ENCODE measurements around the gene FGD6.

GRCh38 chr12:95266254-95266653 is 49.0 kb upstream of the FGD6 start:
- no peak for TF ChIP-seq CTCF (IDR thresholded peaks at IDR 0.05)
- no peak for TF ChIP-seq POLR2A (IDR thresholded peaks at IDR 0.05)

Measured in testis (tissue), 2 donors.